ENCODE data around the gene ZNF438. TPM values are rescaled to one million over a fixed set of nuclear protein-coding genes. Genes with fewer than 3 reads are reported as not detected.

The ZNF438 gene
- total RNA-seq, 3 donors from 2014 or later: 4.7 to 12.3 (median 5.0) TPM

DNA sequence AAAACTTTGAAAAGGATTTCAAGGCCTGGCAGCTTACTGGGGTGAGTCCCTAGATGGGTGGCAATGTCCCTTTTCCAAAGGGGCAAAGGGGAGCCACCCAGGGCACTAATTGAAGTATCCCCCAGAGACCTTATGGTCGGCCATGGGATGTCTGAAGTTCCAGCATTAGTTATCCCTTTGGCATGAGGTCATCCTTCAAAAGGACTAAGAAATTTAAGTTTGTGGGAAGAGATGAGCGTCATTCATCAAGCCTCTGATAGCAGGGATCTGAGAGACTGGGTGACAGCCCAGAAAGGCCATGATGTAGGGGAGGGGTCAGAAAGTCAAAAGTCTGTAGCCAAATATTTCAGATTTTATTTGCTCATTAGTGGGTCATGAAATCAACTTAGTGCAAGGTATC, 195.3 kb downstream of the ZNF438 start:
- no peak for DNase-seq

GRCh38 chr10:30835146-30835545, 196.5 kb downstream of the ZNF438 start:
- TF ChIP-seq CTCF (IDR thresholded peaks at IDR 0.05): no peak
- no peak for DNase-seq
- no peak for ATAC-seq
- H3K4me3 ChIP-seq: no peak overlapping the region
- H3K9me3 ChIP-seq: no peaks in the 10 kb centered on the region
- H3K4me1 ChIP-seq (ENCODE audit: low read depth): no peaks in the 10 kb centered on the region
- H3K36me3 ChIP-seq (ENCODE audit: low read depth): no peaks in the 10 kb centered on the region
- intact Hi-C loops (cut with DNase I, micrococcal nuclease): no loop called here

More for the DNA sequence above, 195.3 kb downstream of the ZNF438 start:
- Histone ChIP-seq H3K9me3 (no peaks in the 10 kb centered on the region), H3K4me1 (ENCODE audit: low read depth) (no peaks in the 10 kb centered on the region), H3K36me3 (ENCODE audit: low read depth) (no peaks in the 10 kb centered on the region), H3K4me3 (no peak overlapping the region)
- intact Hi-C loops (cut with DNase I, micrococcal nuclease): no loop called here
- TF ChIP-seq CTCF (IDR thresholded peaks at IDR 0.05): no peak
- ATAC-seq: no peak

- Histone ChIP-seq H3K36me3 (ENCODE audit: low read depth) (no peaks in the 10 kb centered on the region), H3K9me3 (no peaks in the 10 kb centered on the region), H3K4me3 (no peak overlapping the region), H3K4me1 (ENCODE audit: low read depth) (no peaks in the 10 kb centered on the region)
- TF ChIP-seq CTCF (IDR thresholded peaks at IDR 0.05): no peak
- intact Hi-C loops (cut with DNase I, micrococcal nuclease): no loop called here
- no peak for DNase-seq
- ATAC-seq: no peak
These were observed 197.0 kb downstream of the ZNF438 start for GRCh38 chr10:30834651-30835050.

DNA sequence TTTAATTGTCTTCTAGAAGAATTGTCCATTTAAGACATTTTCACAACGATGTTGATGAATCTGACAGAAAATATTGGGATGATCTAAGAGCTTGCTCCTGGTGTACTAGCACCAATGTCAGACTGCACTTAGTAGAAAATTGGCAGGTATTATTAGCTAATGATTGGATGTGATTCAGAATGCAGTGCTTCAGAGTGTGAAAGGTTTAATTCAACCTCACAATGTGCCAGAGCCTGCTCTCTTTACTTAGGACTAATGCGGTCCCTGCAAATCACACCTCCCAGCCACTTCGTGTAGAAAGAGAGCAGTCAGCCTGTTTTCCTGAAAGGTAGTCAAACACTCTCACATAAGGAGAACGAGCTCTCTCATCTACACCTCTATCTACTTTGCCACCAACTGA, 197.5 kb downstream of the ZNF438 start:
- Histone ChIP-seq H3K4me3 (no peak overlapping the region), H3K4me1 (ENCODE audit: low read depth) (no peaks in the 10 kb centered on the region), H3K36me3 (ENCODE audit: low read depth) (no peaks in the 10 kb centered on the region), H3K9me3 (no peaks in the 10 kb centered on the region)
- ATAC-seq (no peak), DNase-seq (no peak)
- no peak for TF ChIP-seq CTCF (IDR thresholded peaks at IDR 0.05)
- intact Hi-C loops (cut with DNase I, micrococcal nuclease): no loop called here

- TF ChIP-seq CTCF (IDR thresholded peaks at IDR 0.05): no peak
- Histone ChIP-seq H3K36me3 (ENCODE audit: low read depth) (no peaks in the 10 kb centered on the region), H3K4me3 (no peak overlapping the region), H3K9me3 (no peaks in the 10 kb centered on the region), H3K4me1 (ENCODE audit: low read depth) (no peaks in the 10 kb centered on the region)
- ATAC-seq (no peak), DNase-seq (no peak)
- intact Hi-C loops (cut with DNase I, micrococcal nuclease): no loop called here
These were observed 198.1 kb downstream of the ZNF438 start for GRCh38 chr10:30833628-30833970.
